Peyer's patch (tissue), 4 donors: ENCODE measurements around the gene GSAP. TPM values are rescaled to one million over a fixed set of nuclear protein-coding genes. Genes with fewer than 3 reads are reported as not detected.
A peak's percentile ranks its signal among the peaks of the same experiment; 100 is the strongest.

ENCODE experiments used
- DNase-seq, 3 donors: peaks; one replicate each; pipeline ENCODE4 v3.0.0-alpha.2; 2017 to 2019
- H3K27ac ChIP-seq, 4 donors: fragments of 200-600 bp; sonication (generic); one replicate each; pipeline ENCODE4 v1.5.1; 2016 to 2019
- H3K27me3 ChIP-seq, 2 donors: fragments of 200-600 bp; sonication (generic); one replicate each; pipeline ENCODE4 v1.5.1; 2019
- H3K36me3 ChIP-seq, 3 donors: fragments of 200-600 bp; sonication (generic); one replicate each; pipeline ENCODE4 v1.5.1; 2016 to 2019
- H3K4me1 ChIP-seq, 4 donors: fragments of 200-600 bp; sonication (generic); one replicate each; pipeline ENCODE4 v1.5.1; 2016 to 2019
- H3K4me3 ChIP-seq, 4 donors: fragments of 200-600 bp; sonication (generic); 1 replicate in 3 of 4; 2 replicates in 1 of 4; pipeline ENCODE4 v1.5.1; 2016 to 2019; ENCODE audit warnings: mild to moderate bottlenecking in 1 of 4
- H3K9me3 ChIP-seq, 4 donors: fragments of 200-600 bp; sonication (generic); one replicate each; pipeline ENCODE4 v1.5.1; 2016 to 2019; ENCODE audit warnings: mild to moderate bottlenecking in 1 of 4
- CTCF ChIP-seq, 6 experiments: fragments of 450-650 bp in 4 of 6; fragments of 200-600 bp in 2 of 6; sonication (generic) in 1 of 6; IDR thresholded peaks; one replicate each; pipeline ENCODE4 v1.5.1; 2017 to 2019; ENCODE audit warnings: antibody characterized with exemption in 6 of 6, mild to moderate bottlenecking in 3 of 6, moderate library complexity in 1 of 6
- POLR2A ChIP-seq, 2 donors: fragments of 450-650 bp; IDR thresholded peaks; one replicate each; pipeline ENCODE4 v1.5.1; 2017; ENCODE audit warnings: antibody characterized with exemption in 2 of 2, mild to moderate bottlenecking in 2 of 2, moderate library complexity in 2 of 2
- total RNA-seq, 4 donors: library from RNA; depleted of rRNA; stranded (reverse); fragments of >200 nt; gene quantifications; one replicate each; pipeline ENCODE4 v1.1.0, GENCODE V29; 2016

GSAP gene
- total RNA-seq, 4 donors from 2014 or later, result 6.8 to 70.1 (median 28.7) TPM

GRCh38 chr7:77420986-77421672 lies 5.0 kb upstream of the GSAP start:
- Histone ChIP-seq H3K9me3 (no peaks in the 10 kb centered on the region), H3K27ac (no peak overlapping the region), H3K4me1 (peaks cover 0 to 11% (median 4%) of the 10 kb centered on the region in 4 donors), H3K36me3 (no peaks in the 10 kb centered on the region), H3K4me3 (no peak overlapping the region), H3K27me3 (no peaks in the 10 kb centered on the region)
- no peak for DNase-seq
- TF ChIP-seq CTCF (IDR thresholded peaks at IDR 0.05), result no peak

GRCh38 chr7:77420438-77420837 lies 4.3 kb upstream of the GSAP start:
- Histone ChIP-seq H3K36me3 (no peaks in the 10 kb centered on the region), H3K4me3 (no peak overlapping the region), H3K27me3 (no peaks in the 10 kb centered on the region), H3K4me1 (peaks cover 0 to 11% (median 4%) of the 10 kb centered on the region in 4 donors), H3K27ac (no peak overlapping the region), H3K9me3 (no peaks in the 10 kb centered on the region)
- no peak for TF ChIP-seq POLR2A (IDR thresholded peaks at IDR 0.05)
- no peak for TF ChIP-seq CTCF (IDR thresholded peaks at IDR 0.05)
- DNase-seq, result no peak

GRCh38 chr7:77419102-77419501 lies 3.0 kb upstream of the GSAP start:
- Histone ChIP-seq H3K36me3 (no peaks in the 10 kb centered on the region), H3K27ac (no peak overlapping the region), H3K4me3 (no peak overlapping the region), H3K4me1 (peaks cover 0 to 11% (median 4%) of the 10 kb centered on the region in 4 donors), H3K27me3 (no peaks in the 10 kb centered on the region), H3K9me3 (no peaks in the 10 kb centered on the region)
- no peak for DNase-seq
- TF ChIP-seq POLR2A (IDR thresholded peaks at IDR 0.05), result no peak
- TF ChIP-seq CTCF (IDR thresholded peaks at IDR 0.05), result no peak

GRCh38 chr7:77417801-77418200 lies 1.7 kb upstream of the GSAP start:
- Histone ChIP-seq H3K9me3 (no peaks in the 10 kb centered on the region), H3K27ac (peak overlapping the region in 2 of 4 donors; percentile 95 to 98), H3K36me3 (no peaks in the 10 kb centered on the region), H3K27me3 (no peaks in the 10 kb centered on the region), H3K4me3 (no peak overlapping the region), H3K4me1 (peaks cover 0 to 17% (median 4%) of the 10 kb centered on the region in 4 donors)
- no peak for TF ChIP-seq CTCF (IDR thresholded peaks at IDR 0.05)
- TF ChIP-seq POLR2A (IDR thresholded peaks at IDR 0.05), result no peak
- no peak for DNase-seq

- no peaks in the 10 kb centered on the region for H3K27me3 ChIP-seq
- DNase-seq, result no peak
- TF ChIP-seq POLR2A (IDR thresholded peaks at IDR 0.05), result no peak
- TF ChIP-seq CTCF (IDR thresholded peaks at IDR 0.05), result no peak
- H3K36me3 ChIP-seq, result no peaks in the 10 kb centered on the region
- H3K4me3 ChIP-seq, result peak overlapping the region; percentile 67 to 91 (median 88)
- H3K27ac ChIP-seq, result peak overlapping the region; percentile 83 to 98 (median 90)
- H3K9me3 ChIP-seq, result no peaks in the 10 kb centered on the region
- H3K4me1 ChIP-seq, result peaks cover 0 to 17% (median 4%) of the 10 kb centered on the region in 4 donors
These were observed 647 bp upstream of the GSAP start for GRCh38 chr7:77416621-77417371.
